A549 treated with Mapracorat at 1 μM for 4 hours (cell line): ENCODE data around the gene CELF4. TPM values are rescaled to one million over a fixed set of nuclear protein-coding genes. Genes with fewer than 3 reads are reported as not detected.

Experiments used
- total RNA-seq: library from RNA; stranded (reverse); fragments of 200-300 nt; extraction: Qiagen RNA extraction; gene quantifications from 5 replicates; pipeline ENCODE4 v1.2.3, GENCODE V29; 2022

CELF4 gene
- total RNA-seq: not detected in 5 replicates

GRCh38 chr18:37565101-37565976 is at the start of gene CELF4:
TSS of gene CELF4 (minus strand) at chr18:37565798.

